Fibroblast of skin of left biceps (primary cell): ENCODE data around the gene CYP8B1.

Experiments
- DNase-seq, 2 experiments: peaks; one replicate each; pipeline ENCODE4 v3.0.0-alpha.2; 2013; ENCODE audit warnings: low read depth in 2 of 2

CYP8B1 gene

GRCh38 chr3:42852441-42852840 lies 23.2 kb downstream of the CYP8B1 start:
- DNase-seq: no peak

DNA sequence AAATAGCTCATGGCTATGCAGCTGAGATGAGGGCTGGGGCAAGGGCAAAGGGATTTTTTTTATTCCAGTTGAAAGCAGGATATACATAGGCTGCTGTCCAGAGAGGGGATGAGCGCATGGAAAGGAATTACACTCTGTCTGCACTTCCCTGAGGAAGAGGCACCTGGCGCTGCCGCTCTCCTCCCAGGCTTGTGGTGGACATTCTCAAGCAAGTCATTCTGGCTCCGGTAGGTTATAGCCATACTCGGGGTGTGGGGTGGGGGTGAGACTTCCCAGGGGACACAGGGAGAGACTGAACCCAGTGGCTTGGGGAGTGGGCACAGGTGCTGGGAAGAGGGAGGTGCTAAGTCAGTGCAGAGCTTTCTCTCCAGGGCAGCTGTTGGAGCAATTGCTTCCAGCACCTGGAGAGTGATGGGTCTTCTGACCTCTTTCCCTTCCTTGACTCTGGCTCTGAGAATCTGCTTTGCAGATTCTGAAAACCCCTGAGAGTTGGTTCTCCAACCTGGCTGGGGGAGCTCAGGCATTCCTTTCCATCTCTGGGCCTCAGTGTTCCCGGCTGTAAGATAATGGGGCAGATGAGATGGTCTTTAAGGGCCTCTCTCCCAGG lies 24.3 kb downstream of the CYP8B1 start:
- DNase-seq: no peak

DNA sequence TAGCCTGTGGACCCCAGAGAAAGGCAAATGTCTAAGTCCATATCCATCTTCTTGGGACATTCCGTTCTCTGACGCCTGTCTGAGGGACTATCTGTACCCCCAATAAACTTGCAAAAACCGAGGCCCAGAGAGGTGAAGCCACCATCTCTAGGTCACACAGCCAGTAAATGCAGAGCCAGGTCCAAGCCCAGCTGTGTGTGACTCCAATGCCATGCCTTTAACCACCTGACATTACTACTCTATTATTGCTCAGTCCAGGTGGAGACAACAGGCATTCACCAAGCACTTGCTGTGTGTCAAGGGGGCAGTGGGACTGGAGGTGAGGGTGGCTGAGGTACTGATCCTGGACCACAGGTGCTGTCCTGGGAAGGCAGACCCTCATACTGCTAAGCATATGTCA lies 25.4 kb downstream of the CYP8B1 start:
- no peak for DNase-seq

DNA sequence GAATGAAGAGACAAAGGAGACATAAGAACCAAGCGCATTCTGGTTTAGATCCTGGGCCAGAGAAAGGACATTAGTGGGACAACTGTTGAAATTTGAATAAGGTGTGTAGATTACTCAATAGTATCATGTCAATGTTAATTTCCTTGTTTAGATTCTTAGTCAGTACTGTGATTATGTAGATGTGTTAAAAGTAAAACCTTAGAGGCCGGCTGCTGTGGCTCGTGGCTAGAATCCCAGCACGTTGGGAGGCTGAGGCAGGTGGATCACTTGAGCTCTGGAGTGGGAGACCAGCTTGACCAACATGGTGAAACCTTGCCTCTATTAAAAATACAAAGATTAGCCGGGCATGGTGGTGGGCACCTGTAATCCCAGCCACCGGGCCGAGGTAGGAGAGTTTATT lies 26.7 kb downstream of the CYP8B1 start:
- DNase-seq: no peak

GRCh38 chr3:42847731-42848130 lies 27.9 kb downstream of the CYP8B1 start:
- DNase-seq: no peak

- DNase-seq: no peak
These were observed 28.8 kb downstream of the CYP8B1 start for GRCh38 chr3:42846685-42847522.

GRCh38 chr3:42844815-42845214 lies 30.9 kb downstream of the CYP8B1 start:
- DNase-seq: no peak

GRCh38 chr3:42844412-42844713 lies 31.3 kb downstream of the CYP8B1 start:
- DNase-seq: no peak

DNA sequence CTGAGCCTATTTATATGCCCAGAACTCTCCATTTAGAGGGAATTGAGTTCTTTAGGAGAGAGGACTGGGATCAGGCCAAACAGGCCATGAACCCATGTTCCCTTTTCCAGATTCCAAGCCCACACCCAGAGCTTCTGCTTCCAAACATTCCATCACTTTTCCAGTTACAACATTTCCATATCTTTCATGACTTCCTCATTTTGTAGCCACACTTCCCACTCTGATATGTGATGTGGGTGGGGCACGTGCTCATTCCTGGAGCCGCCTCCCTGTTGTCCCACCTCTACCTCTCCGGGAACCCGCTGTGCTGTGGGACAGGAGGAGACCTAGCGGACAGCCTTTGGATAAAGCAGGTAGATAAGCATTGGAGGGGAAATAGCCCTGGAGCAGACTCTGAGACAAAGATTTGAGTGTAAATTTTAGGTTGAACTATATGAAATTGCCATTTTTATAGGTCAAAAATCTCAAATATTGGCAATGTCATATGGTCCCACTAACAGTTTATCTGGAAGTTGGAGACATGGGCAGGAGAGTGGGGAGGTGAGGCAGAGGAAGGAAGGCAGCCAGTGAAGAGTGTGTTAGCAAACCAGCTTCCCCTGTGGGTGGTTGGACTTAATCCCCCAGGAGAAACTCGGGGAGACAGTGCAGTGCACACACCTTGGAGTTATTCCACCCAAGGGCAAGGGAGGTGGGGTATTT lies 31.8 kb downstream of the CYP8B1 start:
- DNase-seq: no peak

GRCh38 chr3:42841332-42841731 lies 34.3 kb downstream of the CYP8B1 start:
- no peak for DNase-seq

GRCh38 chr3:42839616-42840015 lies 36.1 kb downstream of the CYP8B1 start:
- peak; percentile 5 to 19 for DNase-seq

GRCh38 chr3:42838571-42838970 lies 37.1 kb downstream of the CYP8B1 start:
- no peak for DNase-seq

GRCh38 chr3:42836150-42837123 lies 39.2 kb downstream of the CYP8B1 start:
- DNase-seq: no peak

- peak; percentile 3 to 4 for DNase-seq
These were observed 44.4 kb downstream of the CYP8B1 start for GRCh38 chr3:42831321-42831713.

- DNase-seq: no peak
These were observed 45.0 kb downstream of the CYP8B1 start for GRCh38 chr3:42830437-42831320.

GRCh38 chr3:42829628-42830436 lies 45.8 kb downstream of the CYP8B1 start:
- DNase-seq: no peak

GRCh38 chr3:42829083-42829627 lies 46.5 kb downstream of the CYP8B1 start:
- no peak for DNase-seq

- no peak for DNase-seq
These were observed 48.0 kb downstream of the CYP8B1 start for GRCh38 chr3:42827654-42828053.

- no peak for DNase-seq
These were observed 48.7 kb downstream of the CYP8B1 start for GRCh38 chr3:42827023-42827422.

DNA sequence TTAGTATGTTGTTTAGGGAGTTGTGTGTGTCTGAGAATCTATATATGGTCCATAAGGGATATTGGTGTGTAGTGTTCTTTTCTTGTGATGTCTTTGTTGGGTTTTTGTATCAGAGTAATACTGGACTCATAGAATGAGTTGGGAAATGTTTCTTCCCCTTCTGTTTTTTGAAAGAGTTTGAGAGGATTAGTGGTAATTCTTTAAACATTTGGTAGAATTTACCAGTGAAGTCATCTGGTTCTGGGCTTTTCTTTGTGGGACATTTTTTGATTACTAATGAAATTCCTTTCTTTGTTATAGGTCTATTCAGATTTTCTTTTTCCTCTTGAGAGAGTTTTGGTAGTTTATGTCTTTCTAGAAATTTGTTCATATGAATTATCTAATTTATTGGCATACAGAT lies 49.5 kb downstream of the CYP8B1 start:
- no peak for DNase-seq
